ENCODE results near the gene ZBTB16.

ZBTB16 gene

GRCh38 chr11:114232400-114233059 lies 173.0 kb downstream of the ZBTB16 start:
- no peak overlapping the region for H3K9ac ChIP-seq
- H3K27me3 ChIP-seq (ENCODE audit: insufficient read depth, low read depth), result no peaks in the 10 kb centered on the region
- H3K79me2 ChIP-seq (ENCODE audit: insufficient read depth, low read depth), result no peaks in the 10 kb centered on the region
- no peak overlapping the region for H3K4me2 ChIP-seq
- no peaks in the 10 kb centered on the region for H4K20me1 ChIP-seq (ENCODE audit: insufficient read depth)
- no peak for TF ChIP-seq CTCF (conservative IDR thresholded peaks at IDR 0.05; ENCODE audit: low read depth, low read length)
- no peaks in the 10 kb centered on the region for H3K36me3 ChIP-seq (ENCODE audit: insufficient read depth)
- no peak overlapping the region for H3K27ac ChIP-seq
- H2AFZ ChIP-seq (ENCODE audit: low read depth), result no peak overlapping the region
- no peak overlapping the region for H3K4me3 ChIP-seq (IDR thresholded peaks at IDR 0.05; ENCODE audit: insufficient read depth, low read depth, low read length)
- no peaks in the 10 kb centered on the region for H3K4me1 ChIP-seq (ENCODE audit: low read depth, poor library complexity, severe bottlenecking)

GRCh38 chr11:114233755-114234154 lies 174.2 kb downstream of the ZBTB16 start:
- Histone ChIP-seq H2AFZ (ENCODE audit: low read depth) (no peak overlapping the region), H3K4me3 (IDR thresholded peaks at IDR 0.05; ENCODE audit: insufficient read depth, low read depth, low read length) (no peak overlapping the region), H3K36me3 (ENCODE audit: insufficient read depth) (no peaks in the 10 kb centered on the region), H3K79me2 (ENCODE audit: insufficient read depth, low read depth) (no peaks in the 10 kb centered on the region), H3K9ac (no peak overlapping the region), H3K27me3 (ENCODE audit: insufficient read depth, low read depth) (no peaks in the 10 kb centered on the region), H3K4me2 (no peak overlapping the region), H3K4me1 (ENCODE audit: low read depth, poor library complexity, severe bottlenecking) (no peaks in the 10 kb centered on the region), H3K27ac (no peak overlapping the region), H4K20me1 (ENCODE audit: insufficient read depth) (no peaks in the 10 kb centered on the region)
- no peak for TF ChIP-seq CTCF (conservative IDR thresholded peaks at IDR 0.05; ENCODE audit: low read depth, low read length)

GRCh38 chr11:114236829-114237228 lies 177.3 kb downstream of the ZBTB16 start:
- Histone ChIP-seq H4K20me1 (ENCODE audit: insufficient read depth) (no peaks in the 10 kb centered on the region), H3K27ac (no peak overlapping the region), H2AFZ (ENCODE audit: low read depth) (no peak overlapping the region), H3K4me2 (no peak overlapping the region), H3K9ac (no peak overlapping the region), H3K4me3 (IDR thresholded peaks at IDR 0.05; ENCODE audit: insufficient read depth, low read depth, low read length) (no peak overlapping the region), H3K27me3 (ENCODE audit: insufficient read depth, low read depth) (no peaks in the 10 kb centered on the region), H3K36me3 (ENCODE audit: insufficient read depth) (no peaks in the 10 kb centered on the region), H3K79me2 (ENCODE audit: insufficient read depth, low read depth) (no peaks in the 10 kb centered on the region), H3K4me1 (ENCODE audit: low read depth, poor library complexity, severe bottlenecking) (no peaks in the 10 kb centered on the region)
- no peak for TF ChIP-seq CTCF (conservative IDR thresholded peaks at IDR 0.05; ENCODE audit: low read depth, low read length)

- Histone ChIP-seq H4K20me1 (ENCODE audit: insufficient read depth) (no peaks in the 10 kb centered on the region), H3K36me3 (ENCODE audit: insufficient read depth) (no peaks in the 10 kb centered on the region), H3K27me3 (ENCODE audit: insufficient read depth, low read depth) (no peaks in the 10 kb centered on the region), H3K4me1 (ENCODE audit: low read depth, poor library complexity, severe bottlenecking) (no peaks in the 10 kb centered on the region), H3K4me3 (IDR thresholded peaks at IDR 0.05; ENCODE audit: insufficient read depth, low read depth, low read length) (no peak overlapping the region), H2AFZ (ENCODE audit: low read depth) (no peak overlapping the region), H3K79me2 (ENCODE audit: insufficient read depth, low read depth) (no peaks in the 10 kb centered on the region), H3K27ac (no peak overlapping the region), H3K9ac (no peak overlapping the region), H3K4me2 (no peak overlapping the region)
- TF ChIP-seq CTCF (conservative IDR thresholded peaks at IDR 0.05; ENCODE audit: low read depth, low read length), result no peak
These were observed 178.1 kb downstream of the ZBTB16 start for GRCh38 chr11:114237321-114238280.
